IMR-90 (cell line): ENCODE data around the gene HRH2.
"Not testable (repeated sequence)": the region's sequence is repeated elsewhere in the genome, so short reads cannot be mapped to it uniquely, and the experiment has no call there.

ENCODE experiments used
- CHD1 ChIP-seq: IDR thresholded peaks from 2 replicates; pipeline ENCODE4 v1.6.1; 2012; ENCODE audit warnings: low read depth, low read length, improper control_type of control experiment
- CTCF ChIP-seq: conservative IDR thresholded peaks from 2 replicates; pipeline ENCODE4 v1.5.1; 2012; ENCODE audit warnings: mild to moderate bottlenecking, low read depth, low read length, improper control_type of control experiment
- POLR2A ChIP-seq: IDR thresholded peaks from 2 replicates; pipeline ENCODE4 v1.6.1; 2012; ENCODE audit warnings: mild to moderate bottlenecking, low read depth, low read length
- RFX5 ChIP-seq: IDR thresholded peaks from 2 replicates; pipeline ENCODE4 v1.8.0; 2012; ENCODE audit warnings: low read depth, mild to moderate bottlenecking, low read length, moderate library complexity
- TF ChIP-seq, protein P1 (sequence below): fragments of 150-350 bp; IDR thresholded peaks from 2 replicates; pipeline ENCODE4 v1.6.1; 2017; ENCODE audit warnings: mild to moderate bottlenecking, antibody characterized with exemption, low read length, low read depth

DNA sequence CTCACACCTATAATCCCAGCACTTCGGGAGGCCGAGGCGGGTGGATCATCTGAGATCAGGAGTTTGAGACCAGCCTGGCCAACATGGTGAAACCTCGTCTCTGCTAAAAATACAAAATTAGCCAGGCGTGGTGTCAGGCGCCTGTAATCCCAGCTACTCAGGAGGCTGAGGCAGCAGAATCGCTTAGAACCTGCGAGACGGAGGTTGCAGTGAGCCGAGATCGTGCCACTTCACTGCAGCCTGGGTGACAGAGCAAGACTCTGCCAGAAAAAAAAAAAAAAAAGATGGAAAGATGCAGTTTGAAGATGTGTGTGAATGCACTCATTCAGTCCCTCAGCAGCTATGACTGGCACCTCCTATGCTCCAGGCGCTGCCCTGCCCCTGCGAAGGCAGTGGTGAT lies 41.3 kb upstream of the HRH2 start:
- not testable (repeated sequence) for TF ChIP-seq CHD1, CTCF, POLR2A, RFX5
- TF ChIP-seq, protein P1, sequence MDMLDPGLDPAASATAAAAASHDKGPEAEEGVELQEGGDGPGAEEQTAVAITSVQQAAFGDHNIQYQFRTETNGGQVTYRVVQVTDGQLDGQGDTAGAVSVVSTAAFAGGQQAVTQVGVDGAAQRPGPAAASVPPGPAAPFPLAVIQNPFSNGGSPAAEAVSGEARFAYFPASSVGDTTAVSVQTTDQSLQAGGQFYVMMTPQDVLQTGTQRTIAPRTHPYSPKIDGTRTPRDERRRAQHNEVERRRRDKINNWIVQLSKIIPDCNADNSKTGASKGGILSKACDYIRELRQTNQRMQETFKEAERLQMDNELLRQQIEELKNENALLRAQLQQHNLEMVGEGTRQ = not testable (repeated sequence)
